NOMO-1 treated with dmso at 0.1 percent for 144 hours (cell line): ENCODE measurements around the gene NYNRIN.
"Not testable (repeated sequence)": the region's sequence is repeated elsewhere in the genome, so short reads cannot be mapped to it uniquely, and the experiment has no call there.

Experiments used
- DNase-seq: peaks from one replicate; lab custom pipeline; 2025; ENCODE audit not compliant: unreplicated experiment; lab: John Stamatoyannopoulos, UW

Gene NYNRIN

GRCh38 chr14:24398653-24399446 lies at the start of gene NYNRIN:
TSS of gene NYNRIN (plus strand) at chr14:24399003. CDS start at chr14:24399247, 244 bp downstream.
- no peak for DNase-seq

- no peak for DNase-seq
These were observed 49.1 kb upstream of the NYNRIN start for GRCh38 chr14:24349742-24350141.

- DNase-seq = no peak
These were observed 47.3 kb upstream of the NYNRIN start for GRCh38 chr14:24351517-24351916.

- no peak for DNase-seq
These were observed 45.0 kb upstream of the NYNRIN start for GRCh38 chr14:24353559-24354481.

GRCh38 chr14:24354482-24354825 lies 44.3 kb upstream of the NYNRIN start:
- DNase-seq = not testable (repeated sequence)

- no peak for DNase-seq
These were observed 43.8 kb upstream of the NYNRIN start for GRCh38 chr14:24355009-24355408.

- DNase-seq = no peak
These were observed 42.6 kb upstream of the NYNRIN start for GRCh38 chr14:24356208-24356607.

GRCh38 chr14:24360281-24360680 lies 38.5 kb upstream of the NYNRIN start:
- DNase-seq = no peak

GRCh38 chr14:24361326-24361725 lies 37.5 kb upstream of the NYNRIN start:
- DNase-seq = no peak

GRCh38 chr14:24362241-24362960 lies 36.4 kb upstream of the NYNRIN start:
- no peak for DNase-seq

GRCh38 chr14:24363401-24363800 lies 35.4 kb upstream of the NYNRIN start:
- no peak for DNase-seq

GRCh38 chr14:24364841-24365240 lies 34.0 kb upstream of the NYNRIN start:
- no peak for DNase-seq

GRCh38 chr14:24365600-24366412 lies 33.0 kb upstream of the NYNRIN start:
- DNase-seq = peak; percentile 74

- no peak for DNase-seq
These were observed 32.4 kb upstream of the NYNRIN start for GRCh38 chr14:24366413-24366720.

GRCh38 chr14:24366721-24367513 lies 31.9 kb upstream of the NYNRIN start:
- DNase-seq = no peak

GRCh38 chr14:24367514-24368211 lies 31.1 kb upstream of the NYNRIN start, which contains the start of gene NFATC4:
TSS of gene NFATC4 (plus strand) at chr14:24368184. CDS start at chr14:24368341, 157 bp downstream.
- DNase-seq = no peak

GRCh38 chr14:24368212-24368561 lies 30.6 kb upstream of the NYNRIN start:
- no peak for DNase-seq

GRCh38 chr14:24368562-24369252 lies 30.1 kb upstream of the NYNRIN start:
- DNase-seq = no peak

GRCh38 chr14:24369463-24369862 lies 29.3 kb upstream of the NYNRIN start:
- DNase-seq = no peak
